IPS DF 4.7 (cell line): ENCODE results near the gene CBS.
"Not testable (repeated sequence)": the region's sequence is repeated elsewhere in the genome, so short reads cannot be mapped to it uniquely, and the experiment has no call there.

Experiments
- DNase-seq: peaks from one replicate; pipeline ENCODE4 v3.0.0-alpha.2; 2013; ENCODE audit warnings: low spot score; ENCODE audit errors: extremely low read depth

CBS gene

GRCh38 chr21:43068065-43068464, 7.6 kb downstream of the CBS start:
- not testable (repeated sequence) for DNase-seq

DNA sequence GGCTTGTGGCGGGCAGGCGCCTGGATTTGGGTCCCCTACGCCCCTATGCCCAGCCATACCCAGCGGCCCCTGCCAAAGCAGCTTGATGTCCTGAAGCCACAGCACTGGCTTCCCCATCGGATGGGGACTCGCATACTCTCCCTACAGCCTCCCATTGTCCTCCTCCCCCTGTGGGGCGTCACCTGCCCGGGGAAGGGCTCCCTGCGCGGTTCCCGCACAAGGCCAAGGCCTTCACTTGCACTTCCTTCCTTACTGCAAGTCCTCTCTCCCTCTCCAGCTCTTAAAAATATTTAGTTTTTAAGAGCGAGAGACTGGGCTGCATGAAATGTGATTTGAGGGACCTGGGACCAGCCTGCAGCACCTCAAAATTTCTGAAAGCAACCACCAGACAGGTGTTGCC, 8.9 kb downstream of the CBS start:
- not testable (repeated sequence) for DNase-seq

DNA sequence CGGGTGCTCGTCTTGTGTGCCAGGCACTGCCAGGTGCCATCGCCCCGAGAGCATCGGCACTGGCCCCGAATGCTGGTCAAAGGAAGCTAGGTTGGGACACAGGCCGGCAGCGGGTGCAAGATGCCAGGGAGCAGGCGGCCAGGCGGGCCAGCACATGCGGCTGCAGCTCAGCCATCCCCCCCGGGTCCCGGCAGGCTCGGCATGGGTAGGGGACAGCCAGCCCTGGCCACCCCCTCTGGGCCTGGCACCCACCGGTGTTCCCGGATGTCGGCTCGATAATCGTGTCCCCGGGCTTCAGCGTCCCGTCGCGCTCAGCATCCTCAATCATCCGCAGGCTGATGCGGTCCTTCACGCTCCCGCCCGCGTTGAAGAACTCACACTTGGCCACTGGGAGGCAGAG, 9.6 kb downstream of the CBS start:
- not testable (repeated sequence) for DNase-seq

DNA sequence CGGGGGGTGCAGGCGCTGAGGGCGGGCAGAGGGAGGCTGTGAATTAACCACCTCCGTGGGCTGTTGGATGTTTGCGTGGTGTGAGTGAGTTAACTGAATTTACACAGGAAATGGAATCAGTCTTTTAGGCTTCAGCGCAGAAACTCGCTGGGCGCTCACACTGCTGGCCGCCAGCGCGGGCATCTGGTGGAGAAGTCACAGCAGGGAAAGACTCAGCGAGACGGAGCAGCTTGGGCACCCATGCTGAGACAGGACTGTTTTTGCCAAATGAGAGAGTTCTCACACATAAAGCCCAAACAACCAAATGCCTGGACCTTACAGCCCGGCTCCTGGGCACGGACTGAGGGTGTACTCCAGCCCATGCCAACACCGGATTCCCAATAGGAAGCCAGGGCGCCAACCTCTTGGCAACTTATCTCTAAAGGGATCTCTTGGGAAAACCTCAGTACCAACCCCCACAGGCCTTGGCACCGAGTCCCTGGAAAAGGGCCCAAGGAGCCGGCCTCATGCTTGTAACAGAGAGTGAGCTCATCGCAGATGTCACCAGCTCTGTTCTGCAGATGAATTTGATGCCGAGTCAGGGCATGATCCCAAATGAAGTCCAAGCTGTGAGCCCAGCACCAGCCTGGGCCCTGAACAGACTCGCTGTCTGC, 11.2 kb downstream of the CBS start:
- DNase-seq, result not testable (repeated sequence)

- not testable (repeated sequence) for DNase-seq
These were observed 12.5 kb downstream of the CBS start for GRCh38 chr21:43062955-43063664.

DNA sequence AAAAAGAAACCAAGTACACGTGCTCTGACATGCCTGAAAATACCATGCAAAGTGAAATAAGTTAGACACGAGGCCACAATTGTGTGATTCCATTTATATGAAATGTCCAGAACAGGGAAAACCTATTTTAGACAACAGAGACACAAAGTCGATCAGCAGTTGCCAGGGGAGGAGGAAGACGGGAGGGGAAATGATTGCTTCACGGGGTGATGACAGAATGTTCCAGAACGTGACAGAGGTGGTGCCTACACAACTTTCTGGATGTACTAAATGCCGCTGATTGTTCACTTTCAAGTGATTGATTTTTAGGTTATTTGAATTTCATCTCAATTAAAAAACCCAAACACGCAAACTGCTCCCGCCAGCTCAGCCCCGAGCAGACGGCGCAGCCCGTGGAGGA, 22.5 kb downstream of the CBS start:
- DNase-seq, result not testable (repeated sequence)

DNA sequence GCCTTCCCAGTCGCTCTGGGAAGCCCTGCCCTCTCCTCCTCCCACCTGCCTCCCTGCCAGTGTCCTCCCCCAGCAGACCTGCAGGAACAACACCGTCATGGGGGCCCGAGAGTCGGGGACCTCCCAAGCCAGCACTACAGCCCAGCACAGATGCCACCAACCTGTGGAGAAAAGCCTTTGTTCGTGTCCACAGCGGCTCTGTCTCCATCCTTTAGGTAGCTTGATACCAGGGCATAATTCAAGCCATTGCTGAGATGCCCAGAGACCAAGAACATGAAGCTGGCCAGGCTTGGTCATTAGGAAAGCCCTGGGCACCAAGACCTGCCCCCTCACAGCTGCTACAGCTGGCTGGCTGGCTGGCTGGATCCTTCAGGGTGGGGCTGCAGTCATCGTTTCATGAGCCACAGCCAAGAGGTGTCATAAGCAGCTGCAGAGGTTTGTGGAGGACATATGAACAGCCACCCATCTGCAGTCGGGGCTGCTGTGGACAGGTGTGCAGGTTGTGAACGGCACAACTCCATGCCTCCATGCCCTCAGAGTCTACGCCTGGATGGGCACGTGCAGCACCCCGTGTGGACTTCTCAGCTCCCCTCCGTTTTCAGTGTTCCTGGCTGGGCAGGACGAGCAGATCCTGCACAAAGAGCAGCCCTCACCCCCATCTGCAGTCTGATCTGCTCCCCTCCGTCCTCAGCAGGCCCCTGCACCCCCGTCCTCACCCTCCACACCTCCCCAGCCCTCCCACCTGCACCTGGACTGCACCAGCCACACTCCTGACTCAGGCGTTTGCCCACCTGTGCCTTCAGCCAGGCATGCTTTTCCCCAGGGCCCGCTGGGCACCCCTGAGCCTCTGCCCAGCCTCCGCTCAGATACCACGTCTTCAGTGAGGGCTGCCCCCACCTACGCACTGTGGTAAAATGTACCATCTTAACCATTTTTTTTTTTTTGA, 29.5 kb downstream of the CBS start:
- not testable (repeated sequence) for DNase-seq

- not testable (repeated sequence) for DNase-seq
These were observed 30.3 kb downstream of the CBS start for GRCh38 chr21:43045165-43045875.

GRCh38 chr21:43044547-43044946, 31.1 kb downstream of the CBS start:
- not testable (repeated sequence) for DNase-seq

DNA sequence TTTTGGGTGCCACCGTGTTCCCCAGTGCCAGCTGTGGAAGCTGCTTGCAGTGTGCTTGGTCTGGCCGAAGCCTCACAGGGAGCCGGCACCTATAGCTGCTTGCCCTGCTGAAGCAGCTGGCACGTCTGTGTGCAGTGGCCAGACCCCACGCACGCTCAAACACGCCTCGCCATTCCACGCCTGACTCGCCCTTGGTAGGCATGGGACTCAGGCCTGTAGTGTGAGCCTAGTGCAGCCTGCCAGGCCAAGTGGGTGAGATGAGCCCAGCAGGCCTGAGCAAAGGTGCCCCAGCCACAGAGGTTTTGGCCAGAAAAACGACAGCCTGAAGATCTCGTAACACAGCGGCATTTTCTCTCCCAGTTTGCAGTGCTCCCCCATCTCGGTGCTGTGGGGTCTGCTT, 32.3 kb downstream of the CBS start:
- not testable (repeated sequence) for DNase-seq

GRCh38 chr21:43042169-43042568, 33.5 kb downstream of the CBS start:
- not testable (repeated sequence) for DNase-seq

DNA sequence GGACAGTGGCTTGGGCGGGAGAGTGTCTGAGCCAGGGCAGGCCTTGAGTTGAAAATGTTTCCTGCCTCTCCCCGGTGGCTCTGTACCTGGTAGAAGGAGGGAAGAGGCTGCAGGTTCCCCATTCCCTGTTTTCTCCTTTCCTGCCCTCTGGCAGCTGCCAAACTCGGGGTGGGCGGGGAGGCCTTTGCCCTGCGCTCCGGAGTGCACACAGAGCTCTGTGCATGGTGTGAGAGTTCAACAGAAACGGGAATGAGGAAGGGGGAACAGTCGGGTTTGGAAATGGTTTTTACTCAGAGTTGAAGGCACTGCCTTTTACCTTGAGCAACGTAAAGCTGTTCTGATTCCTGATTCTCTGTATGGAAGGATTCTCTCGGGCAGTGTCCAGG, 37.0 kb downstream of the CBS start:
- not testable (repeated sequence) for DNase-seq

GRCh38 chr21:43037918-43038658, 37.5 kb downstream of the CBS start:
- not testable (repeated sequence) for DNase-seq

DNA sequence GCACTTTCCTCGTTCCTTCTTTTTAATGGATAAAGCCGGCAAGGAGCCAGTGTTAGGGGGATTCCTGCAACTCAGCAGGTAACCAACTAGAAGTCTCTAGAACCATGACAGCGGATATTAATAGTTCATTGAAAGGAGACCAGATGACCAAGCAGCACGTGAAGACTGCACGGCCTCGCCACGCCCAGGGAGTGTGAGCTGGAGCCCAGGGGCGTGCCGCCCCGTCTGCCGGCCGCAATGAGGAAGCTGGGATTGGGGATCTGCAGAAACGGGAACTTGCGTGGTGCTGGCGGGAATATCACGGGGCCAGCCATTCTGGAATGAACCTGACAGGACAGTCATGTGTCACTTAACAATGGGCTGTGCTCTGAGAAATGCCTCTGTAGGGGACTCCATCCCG, 38.7 kb downstream of the CBS start:
- DNase-seq, result not testable (repeated sequence)

- no peak for DNase-seq
These were observed 40.8 kb downstream of the CBS start for GRCh38 chr21:43034826-43035225.

- no peak for DNase-seq
These were observed 41.5 kb downstream of the CBS start for GRCh38 chr21:43034101-43034500.

GRCh38 chr21:43031121-43031619, 44.5 kb downstream of the CBS start:
- DNase-seq, result no peak

- no peak for DNase-seq
These were observed 45.9 kb downstream of the CBS start for GRCh38 chr21:43029785-43030184.

DNA sequence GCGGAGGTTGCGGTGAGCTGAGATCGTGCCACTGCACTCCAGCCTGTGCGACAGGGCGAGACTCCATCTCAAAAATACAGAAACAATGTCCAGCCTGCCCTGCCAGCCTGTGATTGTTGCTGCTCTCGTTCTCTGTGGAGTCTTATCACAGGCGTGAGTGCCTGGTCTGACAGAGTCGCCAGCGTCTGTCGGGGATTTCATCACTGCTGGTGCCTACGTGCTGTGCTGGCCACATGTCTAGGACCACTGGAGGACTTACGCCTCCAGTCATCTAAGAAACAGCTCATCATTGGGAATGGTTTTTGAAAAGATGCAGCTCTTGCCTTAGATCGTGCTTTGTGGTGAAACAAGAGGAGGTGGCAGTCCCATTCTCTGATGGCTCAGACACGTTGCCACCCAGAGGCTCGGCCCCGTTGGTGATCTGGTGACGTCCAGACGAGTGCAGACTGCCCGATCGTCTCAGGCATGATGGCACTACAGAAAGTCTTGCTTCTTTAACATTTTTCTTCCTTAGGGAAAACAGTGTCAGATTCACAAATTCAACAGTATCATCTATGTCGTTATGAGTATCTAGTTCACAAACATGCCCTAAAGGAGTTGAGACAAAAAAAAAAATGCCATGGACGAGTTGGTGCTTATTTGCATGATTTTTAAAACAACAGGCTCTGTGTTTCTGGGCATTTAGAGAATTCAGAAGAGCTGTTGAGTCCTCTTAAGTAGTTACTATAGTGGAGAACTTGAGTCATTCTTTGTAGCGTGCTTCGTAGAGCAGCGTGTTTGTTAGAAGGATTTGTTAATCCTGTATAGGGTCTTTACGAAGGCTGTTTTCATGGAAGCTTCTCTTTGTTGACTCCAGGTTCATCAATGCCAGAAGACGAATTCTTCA, 47.5 kb downstream of the CBS start:
- DNase-seq, result no peak
